Stimulated activated CD4-positive, alpha-beta T cell treated with anti-CD3 and anti-CD28 coated beads, Interleukin-4, amount 100 ng/mL, for 1 hour (primary cell): ENCODE results near the gene MMP25.

Experiments used
- DNase-seq: peaks from one replicate; pipeline ENCODE4 v3.0.0-alpha.2; 2020

Gene MMP25

GRCh38 chr16:3045758-3046640, at the start of gene MMP25:
Gene MMP25, plus strand, starts transcription at chr16:3046561. Its CDS starts 357 bp downstream, at chr16:3046918.
- no peak for DNase-seq

- DNase-seq = no peak
These were observed 46.4 kb upstream of the MMP25 start for GRCh38 chr16:2999929-3000328.

GRCh38 chr16:3000540-3000939, 45.8 kb upstream of the MMP25 start:
- DNase-seq = no peak

- DNase-seq = no peak
These were observed 45.0 kb upstream of the MMP25 start for GRCh38 chr16:3001316-3001715.

GRCh38 chr16:3003582-3004270, 42.6 kb upstream of the MMP25 start:
- peak; percentile 95 for DNase-seq

GRCh38 chr16:3004319-3004718, 42.0 kb upstream of the MMP25 start:
- no peak for DNase-seq

- DNase-seq = no peak
These were observed 41.5 kb upstream of the MMP25 start for GRCh38 chr16:3004781-3005284.

GRCh38 chr16:3007059-3007956, 39.1 kb upstream of the MMP25 start:
- no peak for DNase-seq

- no peak for DNase-seq
These were observed 38.2 kb upstream of the MMP25 start for GRCh38 chr16:3007957-3008689.

- no peak for DNase-seq
These were observed 37.7 kb upstream of the MMP25 start for GRCh38 chr16:3008690-3009037.

GRCh38 chr16:3009568-3010390, 36.6 kb upstream of the MMP25 start:
- no peak for DNase-seq

GRCh38 chr16:3010510-3010909, 35.9 kb upstream of the MMP25 start:
- DNase-seq = no peak

- DNase-seq = no peak
These were observed 34.1 kb upstream of the MMP25 start for GRCh38 chr16:3012246-3012645.

GRCh38 chr16:3012828-3013420, 33.4 kb upstream of the MMP25 start, which contains the start of gene CLDN9:
Gene CLDN9, plus strand, starts transcription at chr16:3012923. Its CDS starts 440 bp downstream, at chr16:3013363.
- no peak for DNase-seq

- DNase-seq = no peak
These were observed 32.8 kb upstream of the MMP25 start for GRCh38 chr16:3013491-3013951.

- DNase-seq = no peak
These were observed 32.2 kb upstream of the MMP25 start for GRCh38 chr16:3013998-3014690.

- no peak for DNase-seq
These were observed 31.4 kb upstream of the MMP25 start for GRCh38 chr16:3014971-3015370.

- no peak for DNase-seq
These were observed 30.4 kb upstream of the MMP25 start for GRCh38 chr16:3015865-3016521.

GRCh38 chr16:3017344-3017743, 29.0 kb upstream of the MMP25 start:
- no peak for DNase-seq
